ENCODE results near the gene CDCA8.
"Not testable (repeated sequence)": the region's sequence is repeated elsewhere in the genome, so short reads cannot be mapped to it uniquely, and the experiment has no call there.

The CDCA8 gene

DNA sequence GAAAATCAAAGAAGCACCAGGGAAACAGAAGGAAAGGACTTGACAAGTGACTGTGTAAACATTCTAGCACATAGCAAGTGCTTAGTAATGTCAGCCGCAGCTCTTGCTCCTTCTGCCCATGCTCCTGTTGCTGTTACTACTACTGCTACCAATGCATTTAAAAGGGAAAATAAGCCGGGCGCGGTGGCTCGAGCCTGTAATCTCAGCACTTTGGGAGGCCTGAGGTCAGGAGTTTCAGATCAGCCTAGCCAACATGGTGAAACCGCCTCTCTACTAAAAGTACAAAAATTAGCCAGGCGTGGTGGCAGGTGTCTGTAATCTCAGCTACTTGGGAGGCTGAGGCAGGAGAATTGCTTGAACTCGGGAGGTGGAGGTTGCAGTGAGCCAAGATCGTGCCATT is 8.1 kb upstream of the CDCA8 start:
- not testable (repeated sequence) for H3K9ac ChIP-seq (ENCODE audit: low read depth, low read length)
- peaks cover 22% of the 10 kb centered on the region for H3K36me3 ChIP-seq (ENCODE audit: insufficient read depth, low read length)

DNA sequence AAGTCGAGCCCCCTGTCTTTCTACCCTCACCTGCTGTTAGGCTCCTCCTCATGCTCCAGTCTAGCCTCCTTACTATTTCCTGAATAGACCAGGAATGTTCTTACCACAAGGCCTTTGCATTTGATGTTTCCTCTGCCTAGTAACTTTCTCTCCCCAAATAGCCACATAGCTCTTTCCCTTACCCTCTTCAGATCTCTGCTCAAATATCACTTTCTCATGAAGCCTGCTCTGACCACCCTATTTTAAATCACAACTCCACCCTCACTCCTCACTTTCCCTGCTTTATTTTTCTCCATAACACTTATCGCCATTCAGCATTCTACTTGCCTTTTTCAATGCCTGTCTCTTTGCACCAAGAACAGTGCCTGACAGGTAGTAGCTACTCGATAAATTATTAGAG is 6.6 kb upstream of the CDCA8 start:
- Histone ChIP-seq H3K9me3 (ENCODE audit: control insufficient read depth, insufficient read depth, low read length) (no peaks in the 10 kb centered on the region), H3K36me3 (ENCODE audit: insufficient read depth, low read length) (peaks cover 22% of the 10 kb centered on the region), H3K4me1 (ENCODE audit: insufficient read depth, low read length) (peaks cover 7% of the 10 kb centered on the region), H3K9ac (ENCODE audit: low read depth, low read length) (no peak overlapping the region; the same call in 1 of the 2 replicates)

More for the DNA sequence above, 8.1 kb upstream of the CDCA8 start:
- H3K9me3 ChIP-seq (ENCODE audit: control insufficient read depth, insufficient read depth, low read length); H3K4me1 ChIP-seq (ENCODE audit: insufficient read depth, low read length): not testable (repeated sequence)

DNA sequence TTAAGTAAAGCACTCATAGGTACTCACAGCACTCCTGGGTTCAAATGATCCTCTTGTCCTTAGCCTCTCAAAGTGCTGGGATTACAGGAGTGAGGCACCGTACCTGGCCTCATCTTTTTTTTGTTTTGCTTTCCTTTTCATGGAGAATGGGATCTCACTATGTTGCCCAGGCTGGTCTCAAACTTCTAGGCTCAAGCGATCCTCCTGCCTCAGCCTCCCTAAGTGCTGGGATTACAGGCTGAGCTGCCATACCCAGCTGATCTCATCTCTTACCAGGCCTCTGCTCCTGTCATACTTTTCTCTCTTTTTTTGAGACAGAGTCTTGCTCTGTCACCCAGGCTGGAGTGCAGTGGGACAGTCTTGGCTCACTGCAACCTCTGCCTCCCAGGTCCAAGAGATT is 4.6 kb upstream of the CDCA8 start:
- peaks cover 22% of the 10 kb centered on the region for H3K36me3 ChIP-seq (ENCODE audit: insufficient read depth, low read length)
- H3K9ac ChIP-seq (ENCODE audit: low read depth, low read length); H3K9me3 ChIP-seq (ENCODE audit: control insufficient read depth, insufficient read depth, low read length); H3K4me1 ChIP-seq (ENCODE audit: insufficient read depth, low read length): not testable (repeated sequence)

DNA sequence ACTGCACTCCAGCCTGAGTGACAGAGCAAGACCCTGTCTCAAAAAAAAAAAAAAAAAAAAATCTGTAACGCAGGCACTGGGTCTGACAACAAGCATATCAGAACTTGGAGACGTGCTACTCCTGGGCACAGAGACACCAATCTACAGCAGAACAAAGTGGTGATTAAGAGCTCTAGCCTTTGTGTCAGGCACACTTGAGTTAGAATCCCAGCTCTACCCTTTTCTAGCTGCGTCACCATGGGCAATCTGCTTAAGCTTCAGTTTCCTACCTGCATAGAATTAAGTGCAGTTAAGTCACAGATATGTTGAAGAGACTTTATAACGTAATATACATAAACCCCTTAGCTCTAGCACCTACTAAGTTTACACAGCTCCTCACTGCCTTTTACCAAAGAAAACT is 3.4 kb upstream of the CDCA8 start:
- peak overlapping the region; percentile 80; the same call in 1 of the 2 replicates for H3K9ac ChIP-seq (ENCODE audit: low read depth, low read length)
- H3K4me1 ChIP-seq (ENCODE audit: insufficient read depth, low read length) = peaks cover 7% of the 10 kb centered on the region
- no peaks in the 10 kb centered on the region for H3K9me3 ChIP-seq (ENCODE audit: control insufficient read depth, insufficient read depth, low read length)
- peaks cover 12% of the 10 kb centered on the region for H3K36me3 ChIP-seq (ENCODE audit: insufficient read depth, low read length)

DNA sequence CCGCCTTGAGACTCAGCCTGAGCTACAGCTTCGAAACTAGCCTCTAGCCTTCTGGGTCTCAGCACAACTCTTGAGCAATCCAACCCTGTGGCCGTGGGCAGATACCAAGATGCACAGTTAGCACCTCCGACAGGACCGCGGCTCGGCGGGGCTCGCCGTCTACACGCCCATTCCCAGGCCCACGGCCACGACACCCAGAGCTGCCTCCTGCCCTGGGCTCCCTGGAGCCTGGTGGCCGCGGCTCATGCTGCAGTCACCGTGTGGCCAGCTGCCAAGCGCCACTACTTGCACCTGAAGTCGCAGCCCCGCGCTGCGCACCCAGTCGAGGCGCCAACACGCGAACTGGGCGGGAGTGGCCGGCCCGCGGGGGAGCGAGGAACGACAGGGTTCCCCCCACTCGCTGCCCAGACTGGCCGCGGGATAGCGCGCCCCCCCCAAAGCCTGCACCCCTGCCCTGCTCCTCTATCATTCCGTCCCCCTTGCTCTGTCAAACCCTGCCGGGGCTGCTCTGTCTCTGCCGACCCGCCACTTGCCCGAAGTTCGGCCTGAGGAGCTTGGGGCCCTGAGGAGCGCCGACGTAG is 729 bp upstream of the CDCA8 start:
- H3K9me3 ChIP-seq (ENCODE audit: control insufficient read depth, insufficient read depth, low read length) = no peaks in the 10 kb centered on the region
- peaks cover 6% of the 10 kb centered on the region; the same call in 1 of the 2 replicates for H3K36me3 ChIP-seq (ENCODE audit: insufficient read depth, low read length)
- peak overlapping the region; percentile 93 for H3K9ac ChIP-seq (ENCODE audit: low read depth, low read length)
- H3K4me1 ChIP-seq (ENCODE audit: insufficient read depth, low read length) = peaks cover 7% of the 10 kb centered on the region

DNA sequence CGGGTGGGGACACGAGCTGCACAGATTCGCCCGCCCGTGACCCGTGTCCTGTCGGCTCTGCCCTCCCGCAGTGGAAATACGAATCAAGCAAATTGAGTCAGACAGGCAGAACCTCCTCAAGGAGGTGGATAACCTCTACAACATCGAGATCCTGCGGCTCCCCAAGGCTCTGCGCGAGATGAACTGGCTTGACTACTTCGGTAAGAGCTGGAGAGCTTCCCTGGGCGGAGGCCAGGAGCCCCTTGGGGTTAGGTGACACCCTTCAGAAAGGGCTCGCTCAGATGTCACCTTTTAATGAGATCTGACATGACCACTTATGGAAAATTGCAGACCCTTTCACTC is 489 bp downstream of the CDCA8 start:
- H3K9me3 ChIP-seq (ENCODE audit: control insufficient read depth, insufficient read depth, low read length) = no peaks in the 10 kb centered on the region
- H3K4me1 ChIP-seq (ENCODE audit: insufficient read depth, low read length) = peaks cover 7% of the 10 kb centered on the region
- peaks cover 3% of the 10 kb centered on the region; the same call in 1 of the 2 replicates for H3K36me3 ChIP-seq (ENCODE audit: insufficient read depth, low read length)
- H3K9ac ChIP-seq (ENCODE audit: low read depth, low read length) = peak overlapping the region; percentile 82

DNA sequence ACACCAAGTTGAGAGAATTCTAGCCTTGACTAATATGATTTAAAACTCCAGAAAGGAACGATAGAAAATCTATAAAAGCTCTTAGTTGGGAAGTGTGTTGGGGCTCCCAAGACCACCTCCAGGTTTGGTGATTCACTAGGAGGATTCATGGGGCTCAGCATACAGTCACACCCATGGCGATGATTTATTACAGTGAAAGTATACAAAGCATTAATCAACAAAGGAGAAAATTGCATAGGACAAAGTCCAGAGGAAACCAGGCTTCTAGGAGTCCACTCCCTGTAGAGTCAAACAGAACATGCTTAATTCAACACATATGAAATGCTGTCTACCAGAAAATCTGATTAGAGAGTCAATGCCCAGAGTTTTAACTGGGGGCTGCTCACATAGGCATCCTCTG is 4.8 kb downstream of the CDCA8 start:
- Histone ChIP-seq H3K9ac (ENCODE audit: low read depth, low read length) (no peak overlapping the region), H3K36me3 (ENCODE audit: insufficient read depth, low read length) (peaks cover 20% of the 10 kb centered on the region)

DNA sequence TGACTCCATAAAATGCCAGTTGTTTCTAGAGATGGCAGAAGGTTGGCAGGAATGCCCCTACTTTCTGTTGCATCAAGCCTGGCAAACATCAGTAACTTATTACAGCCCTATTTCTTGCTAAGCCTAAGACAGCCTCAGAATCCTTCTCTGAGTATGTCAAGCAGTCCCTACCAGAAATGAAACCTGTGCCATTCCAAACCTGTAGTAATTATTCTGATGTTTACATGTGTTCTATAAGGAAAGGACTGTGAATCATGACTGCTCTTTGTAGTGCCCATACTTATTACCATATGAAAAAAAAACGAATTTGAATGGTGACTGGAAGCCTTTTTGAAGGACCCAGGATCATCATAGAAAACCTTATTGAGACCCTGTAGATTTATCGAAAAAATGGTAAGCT is 5.4 kb downstream of the CDCA8 start:
- Histone ChIP-seq H3K4me1 (ENCODE audit: insufficient read depth, low read length) (no peaks in the 10 kb centered on the region), H3K9ac (ENCODE audit: low read depth, low read length) (no peak overlapping the region), H3K9me3 (ENCODE audit: control insufficient read depth, insufficient read depth, low read length) (no peaks in the 10 kb centered on the region), H3K36me3 (ENCODE audit: insufficient read depth, low read length) (peaks cover 20% of the 10 kb centered on the region)

More for the DNA sequence above, 4.8 kb downstream of the CDCA8 start:
- Histone ChIP-seq H3K9me3 (ENCODE audit: control insufficient read depth, insufficient read depth, low read length) (no peaks in the 10 kb centered on the region), H3K4me1 (ENCODE audit: insufficient read depth, low read length) (no peaks in the 10 kb centered on the region)

DNA sequence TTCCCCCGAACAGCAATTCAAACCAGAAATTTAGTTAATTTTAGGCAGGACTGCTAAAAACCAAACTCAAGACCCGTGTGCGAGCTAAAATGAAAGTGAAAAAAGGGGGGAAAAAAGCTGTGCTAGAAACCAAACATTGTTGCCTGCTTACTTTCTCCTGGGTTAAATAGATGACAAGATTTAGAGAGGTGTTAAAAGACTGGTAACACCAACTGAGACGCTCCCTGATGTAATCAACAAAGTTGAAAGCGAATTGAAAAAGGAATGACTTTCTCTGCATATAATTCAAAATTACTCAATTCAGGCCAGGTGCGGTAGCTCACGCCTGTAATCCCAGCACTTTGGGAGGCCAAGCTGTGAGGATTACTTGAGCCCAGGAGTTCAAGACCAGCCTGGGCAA is 6.8 kb downstream of the CDCA8 start:
- peaks cover 24% of the 10 kb centered on the region for H3K36me3 ChIP-seq (ENCODE audit: insufficient read depth, low read length)
- H3K4me1 ChIP-seq (ENCODE audit: insufficient read depth, low read length) = no peaks in the 10 kb centered on the region
- no peaks in the 10 kb centered on the region for H3K9me3 ChIP-seq (ENCODE audit: control insufficient read depth, insufficient read depth, low read length)
- H3K9ac ChIP-seq (ENCODE audit: low read depth, low read length) = no peak overlapping the region

DNA sequence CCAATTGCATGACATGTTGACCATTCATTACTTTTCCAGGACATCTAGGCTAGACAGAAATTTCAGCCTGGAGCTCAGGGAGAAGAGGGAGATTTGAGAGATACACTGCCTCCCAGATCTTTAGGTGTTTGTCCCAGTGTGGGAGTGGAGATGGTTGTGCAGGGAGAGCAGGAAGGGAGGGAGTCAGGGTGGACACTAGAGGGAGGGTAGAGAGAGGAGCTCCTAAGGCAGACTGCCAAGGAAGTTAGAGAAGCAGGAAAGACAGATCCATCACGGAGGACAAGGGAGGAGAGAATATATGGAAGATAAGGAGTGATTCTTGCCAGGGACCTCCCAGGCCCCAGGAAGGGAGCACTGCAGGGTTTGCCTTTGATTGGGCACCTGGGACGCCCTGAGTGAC is 8.7 kb downstream of the CDCA8 start:
- Histone ChIP-seq H3K4me1 (ENCODE audit: insufficient read depth, low read length) (no peaks in the 10 kb centered on the region), H3K36me3 (ENCODE audit: insufficient read depth, low read length) (peaks cover 21% of the 10 kb centered on the region), H3K9ac (ENCODE audit: low read depth, low read length) (no peak overlapping the region)

DNA sequence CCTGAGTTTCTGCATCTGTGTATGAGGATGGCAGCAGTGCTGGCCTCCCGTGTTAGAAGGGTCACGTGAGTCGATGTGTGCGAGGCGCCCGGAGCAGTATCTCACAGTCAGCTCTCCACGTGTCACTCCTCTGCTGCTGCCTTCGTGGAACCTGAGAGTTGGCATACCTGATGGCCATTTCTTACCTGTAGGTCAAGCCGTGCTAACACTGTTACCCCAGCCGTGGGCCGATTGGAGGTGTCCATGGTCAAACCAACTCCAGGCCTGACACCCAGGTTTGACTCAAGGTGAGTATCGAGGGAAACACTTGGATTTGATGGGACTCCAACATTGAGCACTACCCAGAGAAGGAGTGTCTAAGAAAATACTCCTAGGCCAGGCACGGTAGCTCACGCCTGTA is 10.7 kb downstream of the CDCA8 start:
- Histone ChIP-seq H3K9ac (ENCODE audit: low read depth, low read length) (no peak overlapping the region), H3K9me3 (ENCODE audit: control insufficient read depth, insufficient read depth, low read length) (no peaks in the 10 kb centered on the region), H3K4me1 (ENCODE audit: insufficient read depth, low read length) (no peaks in the 10 kb centered on the region), H3K36me3 (ENCODE audit: insufficient read depth, low read length) (peaks cover 30% of the 10 kb centered on the region)

More for the DNA sequence above, 8.7 kb downstream of the CDCA8 start:
- no peaks in the 10 kb centered on the region for H3K9me3 ChIP-seq (ENCODE audit: control insufficient read depth, insufficient read depth, low read length)

DNA sequence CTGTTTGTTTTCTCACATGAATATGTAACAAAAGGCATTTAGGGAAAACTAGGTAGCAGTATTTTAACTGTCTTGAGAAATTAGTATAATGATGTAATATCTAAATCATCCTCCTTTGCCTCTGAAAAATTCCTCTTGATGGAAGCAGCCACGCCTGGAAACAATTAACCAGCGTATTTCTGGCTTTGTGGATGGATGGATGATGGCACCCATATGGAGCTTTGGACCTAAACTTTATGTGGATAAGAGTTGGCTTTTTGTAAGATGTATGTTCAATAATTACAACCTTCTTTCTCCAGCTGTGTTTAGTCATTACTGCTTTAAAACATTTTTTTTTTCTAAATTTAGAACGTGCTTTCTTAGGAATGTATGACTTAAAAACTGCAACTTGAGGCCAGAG is 12.7 kb downstream of the CDCA8 start:
- Histone ChIP-seq H3K4me1 (ENCODE audit: insufficient read depth, low read length) (no peaks in the 10 kb centered on the region), H3K9me3 (ENCODE audit: control insufficient read depth, insufficient read depth, low read length) (no peaks in the 10 kb centered on the region), H3K36me3 (ENCODE audit: insufficient read depth, low read length) (peaks cover 29% of the 10 kb centered on the region), H3K9ac (ENCODE audit: low read depth, low read length) (no peak overlapping the region)

DNA sequence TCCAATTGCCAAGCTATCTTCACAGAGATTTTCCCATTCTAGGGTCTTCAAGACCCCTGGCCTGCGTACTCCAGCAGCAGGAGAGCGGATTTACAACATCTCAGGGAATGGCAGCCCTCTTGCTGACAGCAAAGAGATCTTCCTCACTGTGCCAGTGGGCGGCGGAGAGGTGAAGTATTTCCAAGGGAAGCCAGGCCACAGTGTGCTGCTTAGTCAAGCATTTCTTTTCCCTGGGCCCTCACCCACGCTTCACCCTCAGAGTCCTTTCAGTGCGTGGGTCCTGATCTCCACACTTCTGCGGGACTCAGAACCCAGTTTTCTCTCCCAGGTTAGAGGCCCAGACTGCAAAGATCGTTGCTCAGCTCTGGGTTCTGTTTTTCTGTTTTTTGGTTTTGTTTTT is 13.1 kb downstream of the CDCA8 start:
- H3K36me3 ChIP-seq (ENCODE audit: insufficient read depth, low read length) = peaks cover 27% of the 10 kb centered on the region
- H3K4me1 ChIP-seq (ENCODE audit: insufficient read depth, low read length) = no peaks in the 10 kb centered on the region
- H3K9ac ChIP-seq (ENCODE audit: low read depth, low read length) = no peak overlapping the region
- H3K9me3 ChIP-seq (ENCODE audit: control insufficient read depth, insufficient read depth, low read length) = no peaks in the 10 kb centered on the region

DNA sequence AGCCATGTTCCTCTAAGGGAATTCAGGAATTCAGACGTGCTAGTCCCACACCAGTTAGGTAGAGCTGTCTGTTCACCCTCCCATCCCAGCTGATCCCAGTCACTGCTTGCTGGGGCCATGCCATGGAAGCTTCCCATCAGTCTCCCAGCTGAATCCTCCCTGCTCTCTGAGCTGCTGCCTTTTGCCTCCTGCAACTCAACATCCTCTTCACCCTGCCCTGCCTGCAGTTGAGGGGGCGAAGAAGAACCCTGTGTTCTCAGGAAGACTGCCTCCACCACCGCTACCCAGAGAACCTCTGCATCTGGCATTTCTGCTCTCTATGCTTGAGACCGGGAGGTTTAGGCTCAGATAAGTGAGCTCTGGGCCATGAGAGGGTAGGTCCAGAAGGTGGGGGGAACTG is 16.2 kb downstream of the CDCA8 start:
- Histone ChIP-seq H3K4me1 (ENCODE audit: insufficient read depth, low read length) (no peaks in the 10 kb centered on the region), H3K36me3 (ENCODE audit: insufficient read depth, low read length) (peaks cover 18% of the 10 kb centered on the region), H3K9me3 (ENCODE audit: control insufficient read depth, insufficient read depth, low read length) (no peaks in the 10 kb centered on the region), H3K9ac (ENCODE audit: low read depth, low read length) (no peak overlapping the region)

DNA sequence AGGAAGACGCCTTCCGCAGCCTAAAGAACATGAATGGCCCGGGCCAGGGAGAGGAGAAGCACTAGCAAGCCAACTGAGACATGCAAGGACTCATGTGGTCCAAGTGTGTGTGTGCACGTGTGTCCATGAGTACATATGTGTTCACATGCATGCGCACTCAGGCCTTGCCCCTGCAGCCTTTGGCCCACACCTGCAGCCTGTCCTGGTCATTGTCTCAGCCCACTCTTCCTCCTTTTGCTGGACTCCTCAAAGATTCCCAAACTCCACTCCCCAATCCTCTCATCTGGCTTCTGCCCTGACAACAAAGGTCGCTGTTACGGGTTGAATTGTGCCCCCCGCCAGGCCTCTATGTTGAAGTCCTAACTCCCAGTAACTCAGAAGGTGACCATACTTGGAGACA is 21.9 kb downstream of the CDCA8 start:
- H3K36me3 ChIP-seq (ENCODE audit: insufficient read depth, low read length) = peaks cover 7% of the 10 kb centered on the region; the same call in 1 of the 2 replicates
- no peaks in the 10 kb centered on the region for H3K9me3 ChIP-seq (ENCODE audit: control insufficient read depth, insufficient read depth, low read length)
- no peak overlapping the region for H3K9ac ChIP-seq (ENCODE audit: low read depth, low read length)
- H3K4me1 ChIP-seq (ENCODE audit: insufficient read depth, low read length) = no peaks in the 10 kb centered on the region

DNA sequence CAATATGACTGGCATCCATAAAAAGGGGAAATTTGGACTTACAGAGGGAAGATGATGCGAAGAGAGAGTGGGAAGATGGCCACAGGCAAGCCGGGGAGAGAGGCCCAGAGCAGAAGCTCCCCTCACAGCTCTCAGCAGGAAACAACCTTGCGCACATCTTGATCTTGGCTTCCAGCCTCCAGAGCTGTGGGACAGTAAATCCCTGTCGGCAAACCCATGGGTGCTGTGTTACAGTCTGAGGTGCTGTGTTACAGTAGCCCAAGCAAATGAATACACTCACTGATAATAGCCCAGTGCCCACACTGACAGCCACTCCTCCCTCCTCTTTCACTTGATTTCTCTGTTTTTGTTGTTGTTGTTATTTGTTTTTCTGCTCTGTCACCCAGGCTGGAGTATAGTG is 22.4 kb downstream of the CDCA8 start:
- H3K9ac ChIP-seq (ENCODE audit: low read depth, low read length) = no peak overlapping the region
- no peaks in the 10 kb centered on the region for H3K4me1 ChIP-seq (ENCODE audit: insufficient read depth, low read length)
- H3K9me3 ChIP-seq (ENCODE audit: control insufficient read depth, insufficient read depth, low read length) = no peaks in the 10 kb centered on the region
- H3K36me3 ChIP-seq (ENCODE audit: insufficient read depth, low read length) = peaks cover 5% of the 10 kb centered on the region; the same call in 1 of the 2 replicates

All from ES-I3 (cell line).